GM20000 (cell line): ENCODE measurements around the gene GTF2I.
"Not testable (repeated sequence)": the region's sequence is repeated elsewhere in the genome, so short reads cannot be mapped to it uniquely, and the experiment has no call there.

Source experiments
- DNase-seq: peaks from one replicate; pipeline ENCODE4 v3.0.0; 2012; ENCODE audit warnings: low spot score
- TF ChIP-seq, protein P1 (sequence below): IDR thresholded peaks from 2 replicates; pipeline ENCODE4 v1.5.1; 2012; ENCODE audit warnings: mild to moderate bottlenecking, control low read depth; ENCODE audit errors: extremely low read depth, missing control alignments

The GTF2I gene

DNA sequence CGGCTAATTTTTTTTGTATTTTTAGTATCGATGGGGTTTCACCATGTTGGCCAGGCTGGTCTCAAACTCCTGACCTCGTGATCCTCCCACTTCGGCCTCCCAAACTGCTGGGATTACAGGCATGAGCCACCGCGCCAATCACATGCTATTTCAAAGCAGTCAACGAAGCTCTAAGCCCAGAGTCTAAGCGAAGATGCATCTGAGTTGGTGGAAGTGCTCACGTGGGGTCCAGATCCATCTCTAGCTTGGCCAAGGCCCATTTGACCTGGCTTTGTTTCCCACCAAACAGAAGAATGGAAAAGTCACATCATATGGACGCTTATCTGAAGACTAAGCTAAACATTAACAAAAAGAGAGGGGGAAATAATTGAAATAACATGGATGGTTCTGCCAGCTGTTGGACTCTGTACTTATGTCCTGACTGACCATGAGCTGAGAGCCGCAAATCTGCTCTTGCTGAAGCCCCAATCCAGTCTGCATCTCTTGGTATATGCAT lies 3.8 kb upstream of the GTF2I start:
- no peak for DNase-seq
- TF ChIP-seq, protein P1, sequence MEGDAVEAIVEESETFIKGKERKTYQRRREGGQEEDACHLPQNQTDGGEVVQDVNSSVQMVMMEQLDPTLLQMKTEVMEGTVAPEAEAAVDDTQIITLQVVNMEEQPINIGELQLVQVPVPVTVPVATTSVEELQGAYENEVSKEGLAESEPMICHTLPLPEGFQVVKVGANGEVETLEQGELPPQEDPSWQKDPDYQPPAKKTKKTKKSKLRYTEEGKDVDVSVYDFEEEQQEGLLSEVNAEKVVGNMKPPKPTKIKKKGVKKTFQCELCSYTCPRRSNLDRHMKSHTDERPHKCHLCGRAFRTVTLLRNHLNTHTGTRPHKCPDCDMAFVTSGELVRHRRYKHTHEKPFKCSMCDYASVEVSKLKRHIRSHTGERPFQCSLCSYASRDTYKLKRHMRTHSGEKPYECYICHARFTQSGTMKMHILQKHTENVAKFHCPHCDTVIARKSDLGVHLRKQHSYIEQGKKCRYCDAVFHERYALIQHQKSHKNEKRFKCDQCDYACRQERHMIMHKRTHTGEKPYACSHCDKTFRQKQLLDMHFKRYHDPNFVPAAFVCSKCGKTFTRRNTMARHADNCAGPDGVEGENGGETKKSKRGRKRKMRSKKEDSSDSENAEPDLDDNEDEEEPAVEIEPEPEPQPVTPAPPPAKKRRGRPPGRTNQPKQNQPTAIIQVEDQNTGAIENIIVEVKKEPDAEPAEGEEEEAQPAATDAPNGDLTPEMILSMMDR: no peak

DNA sequence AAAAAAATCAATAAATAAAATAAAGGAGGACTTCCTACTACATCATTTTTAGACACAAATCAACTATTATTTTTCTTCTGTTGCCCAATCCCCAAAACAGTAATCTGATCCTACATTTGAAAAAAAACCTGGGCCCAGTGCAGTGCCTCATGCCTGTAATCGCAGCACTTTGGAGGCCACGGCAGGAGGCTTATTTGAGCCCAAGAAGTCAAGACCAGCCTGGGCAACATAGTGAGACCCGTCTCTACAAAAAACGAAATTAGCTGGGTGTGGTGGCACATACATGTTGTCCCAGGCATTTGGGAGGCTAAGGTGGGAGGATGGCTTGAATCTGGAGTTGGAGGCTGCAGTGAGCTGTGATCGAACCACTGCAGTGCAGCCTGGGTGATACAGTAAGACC lies 2.7 kb upstream of the GTF2I start:
- TF ChIP-seq, protein P1: no peak
- no peak for DNase-seq

DNA sequence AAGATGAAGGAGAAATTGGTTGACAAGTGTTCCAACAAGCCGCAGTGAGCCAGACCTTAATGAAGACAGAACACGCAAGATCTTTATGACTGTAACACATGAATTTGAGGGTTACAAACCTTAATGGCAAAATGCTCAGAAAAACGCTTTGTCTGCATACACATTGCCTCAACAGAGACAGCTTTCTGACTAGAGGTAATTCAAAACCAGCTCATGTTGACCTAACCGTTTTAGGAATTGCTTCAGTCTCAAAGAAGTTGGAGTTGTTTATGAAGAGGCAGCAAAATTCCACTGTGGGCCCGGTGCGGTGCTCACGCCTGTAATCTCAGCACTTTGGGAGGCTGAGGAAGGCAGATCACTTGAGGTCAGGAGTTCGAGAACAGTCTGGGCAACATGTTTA lies 2.2 kb upstream of the GTF2I start:
- TF ChIP-seq, protein P1: no peak
- no peak for DNase-seq

DNA sequence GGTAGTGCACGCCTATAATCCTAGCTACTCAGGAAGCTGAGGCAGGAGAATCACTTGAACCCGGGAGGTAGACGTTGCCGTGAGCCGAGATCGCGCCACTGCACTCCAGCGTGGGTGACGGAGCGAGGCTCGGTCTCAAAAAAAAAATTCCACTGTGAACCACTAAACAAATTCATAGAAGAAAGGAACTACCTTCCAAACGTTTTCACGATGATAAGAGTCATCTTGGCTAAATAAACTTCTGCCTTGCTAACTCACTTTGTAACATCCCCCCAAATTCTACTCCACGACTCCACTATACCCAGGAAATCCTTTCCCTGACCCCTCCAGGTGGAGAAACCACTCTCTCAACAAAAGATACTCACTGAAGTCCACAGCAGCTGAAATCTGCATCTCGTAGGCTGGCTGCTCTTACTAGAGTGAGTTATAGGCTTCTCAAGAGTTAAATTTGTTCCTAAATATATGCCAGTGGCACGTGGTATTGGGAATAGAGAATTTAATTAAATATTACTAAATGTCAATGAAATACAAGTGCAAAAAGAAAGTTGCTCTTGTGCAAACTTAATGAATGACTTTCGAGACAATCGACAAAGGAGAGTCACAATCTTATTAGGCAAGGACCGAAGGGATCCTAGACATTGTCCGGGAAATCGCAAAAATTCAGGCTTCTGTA lies 1.6 kb upstream of the GTF2I start:
- DNase-seq: no peak
- TF ChIP-seq, protein P1: no peak

DNA sequence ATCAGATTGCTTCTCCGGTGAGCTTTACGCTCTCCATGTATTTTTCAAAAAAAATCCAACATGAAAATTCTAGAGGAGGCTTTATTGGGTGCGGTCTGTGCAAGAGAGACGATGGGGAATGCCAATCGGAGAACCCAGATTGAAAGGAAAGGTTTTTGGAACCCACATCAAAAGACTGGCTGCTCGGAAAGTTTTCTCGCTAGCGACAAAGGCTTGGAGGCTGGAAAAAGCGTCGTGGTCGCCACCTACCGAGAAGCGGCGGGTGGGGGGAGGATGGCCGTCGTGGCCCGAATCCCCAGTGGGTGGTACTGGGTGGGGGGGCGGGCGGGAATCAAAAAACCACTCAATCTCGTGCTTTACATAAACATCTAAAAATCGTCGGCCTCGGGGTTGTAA lies 1.1 kb upstream of the GTF2I start:
- peak; percentile 27 for DNase-seq
- TF ChIP-seq, protein P1: peak; percentile 16

DNA sequence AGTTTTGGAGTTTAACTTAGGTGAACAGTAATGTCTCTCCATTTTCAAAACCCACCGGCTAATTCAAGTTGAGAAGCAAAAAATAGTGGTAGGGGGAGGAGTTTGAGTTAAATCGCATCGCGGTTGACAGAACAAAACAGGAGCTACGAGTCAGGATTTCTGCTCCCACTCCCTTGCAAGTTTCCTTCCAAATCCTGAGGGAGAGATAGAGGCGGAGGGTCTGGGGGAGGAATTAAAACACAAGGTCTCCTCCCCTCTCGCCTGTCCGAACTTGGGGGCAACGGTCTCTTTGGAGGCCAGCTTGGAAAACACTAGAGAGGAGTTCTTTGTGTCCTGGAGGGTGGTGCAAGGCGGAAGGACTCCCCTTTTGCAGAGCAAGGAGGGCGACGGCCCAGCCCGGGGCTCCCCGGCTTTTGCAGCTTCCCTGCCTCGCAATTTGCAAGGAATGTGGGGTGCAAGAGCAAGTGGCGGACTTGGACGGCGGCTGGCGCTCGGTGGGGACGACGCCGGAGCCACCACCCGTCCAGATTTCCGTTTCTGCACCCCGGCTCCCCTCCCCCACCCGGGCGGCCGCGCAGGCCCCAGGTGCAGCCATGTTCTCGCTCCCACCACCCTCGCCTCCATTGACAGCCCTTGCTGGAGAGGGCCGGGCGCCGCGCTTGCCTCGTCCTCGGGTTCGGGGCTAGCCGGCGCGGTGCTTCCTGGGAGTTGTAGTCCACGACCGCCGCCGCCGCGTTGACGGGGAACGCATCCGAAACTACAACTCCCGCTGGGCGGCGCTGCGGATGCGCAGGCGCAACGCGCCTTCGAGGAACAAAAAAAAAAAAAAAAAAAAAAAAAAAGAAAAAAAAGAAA lies 454 bp upstream of the GTF2I start:
- DNase-seq: peak; percentile 93
- TF ChIP-seq, protein P1: no peak

DNA sequence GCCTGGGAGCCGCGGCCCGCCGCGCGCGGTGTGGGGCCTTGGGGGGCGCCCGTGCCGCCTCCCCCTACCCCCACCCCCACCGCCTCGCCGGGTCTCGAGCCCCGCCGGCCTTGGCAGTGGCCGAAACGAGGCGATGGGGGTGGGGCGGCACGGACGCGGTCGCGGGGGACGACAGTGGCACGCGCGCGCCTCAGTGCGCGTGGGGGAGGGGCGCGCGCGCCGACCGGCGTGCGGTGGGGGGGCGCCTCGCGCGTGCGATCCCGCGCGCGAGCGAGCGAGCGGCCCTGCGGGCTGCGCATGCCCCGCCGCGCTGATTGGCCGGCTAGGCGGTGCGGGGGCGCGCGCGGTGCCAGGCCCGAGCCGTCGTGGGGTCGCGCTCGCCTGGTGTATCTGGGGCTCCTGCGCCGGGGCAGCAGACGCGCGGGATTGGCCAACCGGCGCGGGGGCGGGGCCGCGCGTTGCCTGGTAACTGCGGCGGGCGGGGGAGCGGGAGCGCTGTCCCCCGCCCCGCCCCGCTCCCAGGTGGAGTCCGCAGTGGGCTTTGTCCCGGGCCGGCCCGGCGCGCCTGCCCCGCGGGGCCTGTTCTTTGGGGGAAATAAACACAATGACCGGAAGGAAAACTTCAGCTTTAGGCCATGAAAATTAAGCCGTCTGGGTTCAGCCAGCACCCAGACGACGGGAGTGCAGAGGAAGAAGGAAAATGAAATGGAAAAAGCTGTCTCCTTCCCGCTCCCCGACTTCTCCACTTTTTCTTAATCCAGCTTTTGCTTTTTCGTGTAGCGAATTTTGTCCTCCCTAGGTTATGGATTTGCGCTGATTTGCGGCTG lies 873 bp downstream of the GTF2I start:
- peak; percentile 97 for DNase-seq
- TF ChIP-seq, protein P1: no peak

DNA sequence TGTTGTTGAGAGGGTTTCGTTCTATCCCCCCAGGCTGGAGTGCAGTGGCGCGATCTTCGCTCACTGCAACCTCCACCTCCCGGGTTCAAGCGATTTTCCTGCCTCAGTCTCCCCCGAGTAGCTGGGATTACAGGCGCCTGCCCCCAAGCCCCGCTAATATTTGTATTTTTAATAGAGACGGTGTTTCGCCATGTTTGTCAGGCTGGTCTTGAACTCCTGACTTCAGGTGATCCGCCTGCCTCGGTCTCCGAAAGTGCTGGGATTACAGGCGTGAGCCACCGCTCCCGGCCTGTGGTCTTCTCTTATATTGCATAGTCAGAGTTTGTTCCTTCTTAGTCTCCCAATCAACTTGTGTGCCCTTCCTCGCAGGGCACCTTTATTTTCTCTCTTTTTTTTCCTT lies 2.7 kb downstream of the GTF2I start:
- not testable (repeated sequence) for DNase-seq

DNA sequence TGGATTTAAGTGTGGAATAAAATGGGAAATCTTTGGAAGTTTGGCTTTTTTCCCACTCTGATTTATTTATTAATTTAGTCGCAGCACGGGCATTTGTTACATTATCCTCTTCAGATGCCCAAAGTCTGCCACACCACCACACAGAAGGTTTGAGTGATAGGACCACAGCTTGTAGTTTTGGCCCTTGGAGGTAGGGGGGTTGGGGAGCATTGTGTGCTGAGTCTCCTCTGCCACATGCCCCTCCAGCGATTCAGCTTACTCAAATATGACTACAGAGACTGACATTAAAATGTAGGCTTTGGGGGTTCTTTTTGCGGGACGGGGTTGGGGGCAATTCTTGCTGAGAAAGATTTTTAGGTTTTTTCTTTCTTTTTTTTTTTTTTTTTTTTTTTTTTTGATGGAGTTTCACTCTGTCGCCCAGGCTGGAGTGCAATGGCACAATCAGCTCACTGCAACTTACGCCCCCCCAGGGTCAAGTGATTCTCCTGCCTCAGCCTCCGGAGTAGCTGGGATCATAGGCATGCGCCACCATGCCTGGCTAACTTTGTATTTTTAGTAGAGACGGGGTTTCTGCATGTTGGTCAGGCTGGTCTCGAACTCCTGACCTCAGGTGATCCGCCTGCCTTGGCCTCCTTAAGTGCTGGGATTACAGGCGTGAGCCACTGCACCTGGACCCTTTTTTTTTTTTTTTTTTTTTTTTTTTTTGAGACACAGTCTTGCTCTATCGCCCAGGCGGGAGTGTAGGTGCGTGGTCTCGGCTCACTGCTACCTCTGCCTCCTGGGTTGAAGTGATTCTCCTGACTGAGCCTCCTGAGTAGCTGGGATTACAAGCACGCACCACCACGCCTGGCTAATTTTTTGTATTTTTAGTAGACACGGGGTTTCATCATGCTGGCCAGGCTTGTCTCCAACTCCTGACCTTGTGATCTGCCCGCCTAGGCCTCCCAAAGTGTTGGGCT lies 4.6 kb downstream of the GTF2I start:
- peak; percentile 39 for DNase-seq
